Epithelial cell of prostate (primary cell): ENCODE results near the gene UBL7.
"Not testable (repeated sequence)": the region's sequence is repeated elsewhere in the genome, so short reads cannot be mapped to it uniquely, and the experiment has no call there.

Experiments used
- DNase-seq: peaks from one replicate; pipeline ENCODE4 v3.0.0-alpha.2; 2011; ENCODE audit warnings: low read depth, low spot score
- H3K27ac ChIP-seq: fragments of 450-650 bp; 2 replicates; pipeline ENCODE4 v1.5.1; 2017; ENCODE audit warnings: mild to moderate bottlenecking

UBL7 gene, protein sequence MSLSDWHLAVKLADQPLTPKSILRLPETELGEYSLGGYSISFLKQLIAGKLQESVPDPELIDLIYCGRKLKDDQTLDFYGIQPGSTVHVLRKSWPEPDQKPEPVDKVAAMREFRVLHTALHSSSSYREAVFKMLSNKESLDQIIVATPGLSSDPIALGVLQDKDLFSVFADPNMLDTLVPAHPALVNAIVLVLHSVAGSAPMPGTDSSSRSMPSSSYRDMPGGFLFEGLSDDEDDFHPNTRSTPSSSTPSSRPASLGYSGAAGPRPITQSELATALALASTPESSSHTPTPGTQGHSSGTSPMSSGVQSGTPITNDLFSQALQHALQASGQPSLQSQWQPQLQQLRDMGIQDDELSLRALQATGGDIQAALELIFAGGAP

DNA sequence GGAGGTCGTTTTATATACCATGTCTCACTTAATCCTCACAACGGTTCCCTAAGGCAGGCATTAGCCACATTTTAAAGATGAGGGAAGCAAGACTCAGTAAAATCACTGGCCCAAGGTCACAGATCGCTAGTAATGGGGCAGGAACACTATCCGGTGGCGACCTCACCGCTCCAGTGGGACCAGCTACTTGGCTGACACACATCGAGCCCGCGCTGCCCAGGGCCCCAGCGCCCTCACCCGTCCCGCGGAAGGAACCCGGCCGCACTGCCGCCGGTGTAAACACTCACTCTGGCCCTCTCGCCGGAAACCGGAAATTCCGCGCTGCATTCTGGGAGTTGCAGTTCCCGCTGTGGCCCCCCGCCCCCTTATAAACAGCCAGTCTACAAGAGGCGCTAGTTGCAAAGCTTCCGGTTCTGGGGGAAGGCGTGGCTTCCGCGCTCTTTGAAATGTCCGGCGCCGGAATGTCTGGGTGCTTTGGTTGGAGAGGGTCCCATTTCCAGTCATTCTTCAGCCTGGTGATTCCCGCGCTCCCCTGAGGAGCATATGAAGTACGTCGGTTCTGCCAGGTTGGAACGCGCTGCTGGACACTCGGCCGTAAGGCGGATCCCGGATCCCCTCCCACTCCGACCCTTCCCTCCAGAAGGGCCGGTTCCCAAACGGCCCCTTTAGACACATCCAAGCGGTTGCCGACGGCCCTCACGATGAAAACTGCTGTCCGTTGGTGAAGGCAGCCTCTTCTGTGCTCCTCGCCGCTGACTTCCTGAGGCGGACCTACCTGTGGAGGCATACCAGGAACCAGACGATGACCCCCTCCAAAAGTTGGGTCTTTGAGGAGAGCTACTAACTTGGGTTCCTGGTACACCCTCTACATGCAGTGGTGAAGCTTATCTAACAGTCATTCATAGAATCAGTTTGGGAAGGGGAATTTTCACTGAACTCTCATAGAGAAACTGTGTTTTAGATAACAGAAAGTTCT lies at the start of gene UBL7:
TSS of gene UBL7 (minus strand) at position 290 of the 976 bp plus-strand sequence. CDS start 2,293 bp downstream, outside the sequence.
- H3K27ac ChIP-seq = peak within 1 kb of the TSS; percentile 40
- DNase-seq = peak; percentile 77

DNA sequence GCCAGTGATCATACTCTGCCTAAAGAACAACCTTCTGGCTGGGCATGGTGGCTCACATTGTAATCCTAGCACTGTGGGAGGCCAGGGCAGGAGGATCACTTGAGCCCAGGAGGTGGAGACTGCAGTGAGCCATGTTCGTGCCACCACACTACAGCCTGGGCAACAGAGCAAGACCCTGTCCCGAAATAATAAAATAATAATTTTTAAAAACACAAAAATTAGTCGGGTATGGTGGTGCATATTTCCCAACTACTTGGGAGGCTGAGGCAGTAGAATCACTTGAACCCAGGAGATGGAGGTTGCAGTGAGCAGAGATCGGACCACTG lies 45.5 kb upstream of the UBL7 start:
- no peak for DNase-seq
- H3K27ac ChIP-seq = no peak overlapping the region

DNA sequence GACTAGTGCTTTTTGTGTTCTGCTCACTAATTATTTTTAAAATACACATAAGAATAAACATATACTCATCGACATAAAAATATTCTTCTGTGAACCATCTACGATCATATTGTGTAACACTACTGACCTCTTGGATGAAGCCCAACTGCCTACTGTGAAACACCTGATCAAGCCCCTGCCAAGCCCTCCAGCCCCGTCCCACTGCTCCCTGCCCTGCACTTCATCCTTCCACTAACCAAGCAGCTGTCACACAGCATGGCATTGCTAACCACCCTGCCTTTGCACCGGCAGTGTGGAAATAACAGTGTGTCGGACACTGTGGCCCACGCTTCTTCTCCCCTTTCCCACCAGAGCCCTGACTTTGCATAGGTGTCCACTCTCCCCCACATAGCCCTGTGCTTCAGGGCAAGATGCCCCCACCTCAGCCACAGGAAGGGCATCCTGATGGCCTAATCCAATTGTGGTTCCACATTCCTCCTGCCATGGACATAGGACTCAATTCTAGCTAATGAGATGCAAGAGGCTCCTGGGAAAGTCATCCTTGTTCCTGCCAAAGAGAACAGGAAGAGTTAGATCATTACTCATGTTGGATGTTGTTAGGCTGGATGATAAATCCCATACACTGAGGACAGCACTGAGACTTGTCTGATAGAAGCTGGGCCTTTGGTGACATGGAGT lies 45.0 kb upstream of the UBL7 start:
- no peak overlapping the region for H3K27ac ChIP-seq
- no peak for DNase-seq

DNA sequence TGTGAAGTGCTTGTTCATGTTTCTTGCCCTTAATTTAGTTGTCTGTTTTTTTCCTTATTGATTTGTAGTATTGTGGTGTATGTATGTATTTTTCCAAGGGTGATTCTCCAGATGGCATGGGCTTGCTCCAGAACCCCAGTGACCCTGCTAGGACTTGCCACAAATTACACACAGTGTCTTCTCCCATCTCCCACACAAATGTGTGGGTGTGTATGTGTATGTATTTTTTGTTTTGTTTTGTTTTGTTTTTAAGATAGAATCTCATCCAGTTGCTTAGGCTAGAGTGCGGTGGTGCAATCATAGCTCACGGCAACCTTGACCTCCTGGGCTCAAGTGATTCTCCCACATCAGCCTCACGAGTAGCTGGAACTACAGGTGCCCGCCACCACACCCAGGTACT lies 43.9 kb upstream of the UBL7 start:
- no peak for DNase-seq
- no peak overlapping the region for H3K27ac ChIP-seq

DNA sequence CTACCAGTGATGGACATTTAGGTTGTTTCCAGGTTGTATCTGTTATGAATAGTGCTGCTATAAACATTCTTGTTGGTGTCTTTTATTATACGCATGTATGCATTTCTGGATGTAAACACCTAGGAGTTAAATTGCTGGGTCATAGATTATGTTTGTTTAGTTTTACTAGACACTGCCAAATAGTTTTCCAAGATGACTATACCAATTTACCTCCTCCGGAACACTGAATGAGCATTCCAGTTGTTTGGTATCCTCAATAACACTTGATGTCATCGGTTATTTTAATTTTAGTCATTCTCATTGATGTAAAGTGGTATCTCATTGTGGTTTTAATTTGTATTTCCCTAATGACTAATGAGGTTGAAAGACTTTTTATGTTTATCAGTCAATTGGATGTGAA lies 43.5 kb upstream of the UBL7 start:
- DNase-seq = no peak
- no peak overlapping the region for H3K27ac ChIP-seq

DNA sequence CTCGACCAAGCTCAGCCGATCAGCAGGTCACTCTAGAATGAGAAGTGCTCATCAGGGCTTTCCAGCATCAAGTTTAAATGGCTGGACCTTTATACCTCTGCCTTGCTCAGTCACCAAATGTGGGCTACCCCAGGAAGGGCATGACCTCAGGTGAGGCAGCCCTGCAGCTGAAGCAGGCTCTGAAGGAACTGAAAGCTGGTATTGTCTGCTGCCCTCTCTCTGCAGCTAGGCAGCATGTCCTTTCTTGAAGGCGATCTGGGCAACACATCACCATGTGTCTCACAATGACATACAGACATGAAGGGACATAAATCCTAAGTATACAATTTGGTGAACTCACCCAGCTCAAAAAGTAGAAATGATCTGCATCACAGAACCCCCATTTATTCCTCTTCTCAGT lies 41.3 kb upstream of the UBL7 start:
- DNase-seq = no peak
- no peak overlapping the region for H3K27ac ChIP-seq

DNA sequence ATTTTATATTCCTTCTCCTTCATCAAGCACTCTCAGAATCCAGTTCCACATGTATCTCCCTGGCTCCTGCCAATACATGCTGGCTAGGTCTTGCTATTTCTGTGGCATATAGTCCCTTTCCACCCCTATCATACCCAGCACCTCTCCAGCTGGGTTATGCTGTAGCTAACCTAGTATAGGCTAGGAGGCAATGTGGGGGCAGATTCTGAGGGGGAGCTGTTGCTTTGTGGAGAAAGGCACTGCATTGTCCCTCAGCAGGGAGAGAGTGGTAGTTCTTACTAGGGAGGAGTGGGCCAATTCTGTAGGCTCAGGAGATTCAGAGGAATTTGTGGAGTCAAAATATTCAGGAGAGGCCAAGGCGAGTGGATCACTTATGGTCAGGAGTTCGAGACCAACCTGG lies 39.4 kb upstream of the UBL7 start:
- no peak overlapping the region for H3K27ac ChIP-seq
- DNase-seq = no peak

DNA sequence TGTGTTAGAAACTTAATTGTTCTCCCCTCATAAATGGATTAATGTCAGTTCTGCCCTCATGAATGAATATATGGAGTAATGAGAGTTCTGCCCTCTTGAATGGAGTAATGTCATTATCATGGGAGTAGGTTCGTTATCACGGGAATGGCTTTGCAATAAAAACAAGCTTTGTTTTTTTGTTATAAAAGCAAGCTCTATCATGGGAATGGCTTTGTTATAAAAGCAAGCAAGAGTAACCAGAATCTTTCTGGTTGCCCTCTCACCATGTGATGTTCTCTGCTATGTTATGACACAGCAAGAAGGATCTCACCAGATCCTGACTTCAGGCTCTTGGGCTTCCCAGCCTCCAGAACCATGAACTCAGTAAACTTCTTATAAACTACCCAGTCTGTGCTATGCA lies 38.4 kb upstream of the UBL7 start:
- no peak overlapping the region for H3K27ac ChIP-seq
- DNase-seq = no peak

DNA sequence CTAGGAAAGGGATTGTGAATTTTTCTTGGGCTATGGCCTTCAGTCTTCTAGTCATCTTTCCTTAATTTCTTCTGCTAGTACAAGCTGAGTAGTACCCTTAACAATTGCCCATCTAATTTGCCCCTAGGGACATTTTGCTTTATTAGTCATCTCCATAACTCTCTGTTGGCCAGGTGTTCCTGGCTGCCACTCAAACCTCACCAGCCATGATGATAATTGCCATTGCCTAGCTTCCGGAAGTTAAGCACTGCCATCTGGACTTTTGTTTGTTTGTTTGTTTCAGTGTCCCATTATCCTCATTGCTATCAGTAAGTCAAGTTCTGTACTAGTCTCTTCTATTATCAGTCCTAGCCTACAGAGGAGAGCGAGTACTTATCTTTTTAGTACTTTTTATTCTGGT lies 36.6 kb upstream of the UBL7 start:
- peak overlapping the region; percentile 53 for H3K27ac ChIP-seq
- peak; percentile 69 for DNase-seq

DNA sequence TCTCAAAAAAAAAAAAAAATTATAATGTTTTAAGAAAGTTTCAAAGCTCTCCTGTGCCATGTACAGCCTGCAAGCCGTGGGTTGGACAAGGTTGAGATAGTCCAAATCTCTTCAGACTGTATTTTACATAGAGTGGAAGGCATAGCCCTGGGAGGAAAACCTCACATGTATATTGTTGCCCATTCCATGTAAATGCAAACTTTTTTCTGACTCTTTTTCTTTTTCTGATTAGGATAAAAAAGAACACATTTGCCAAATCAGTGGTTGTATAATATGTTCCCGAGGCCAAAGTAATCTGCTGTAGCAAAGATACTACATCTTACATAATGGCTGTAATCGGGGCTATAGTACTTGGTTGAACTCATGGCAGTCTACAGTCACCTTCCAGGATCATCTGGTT lies 35.7 kb upstream of the UBL7 start:
- DNase-seq = no peak
- H3K27ac ChIP-seq = no peak overlapping the region

DNA sequence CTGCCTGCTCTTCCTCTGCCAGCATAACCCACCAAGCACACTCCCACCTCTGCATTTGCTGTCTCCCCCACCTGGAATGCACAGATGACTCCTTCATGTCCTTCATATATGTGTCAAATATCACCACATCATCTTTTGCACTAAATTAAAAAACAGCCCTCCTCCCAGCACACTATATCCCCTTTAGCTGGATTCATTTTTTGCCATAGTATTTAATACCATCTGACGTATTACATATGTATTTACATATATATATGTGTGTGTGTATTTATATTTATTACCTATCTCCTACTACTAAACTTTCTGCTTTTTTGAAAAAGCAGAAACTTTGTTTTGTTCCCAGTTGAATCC lies 29.4 kb upstream of the UBL7 start:
- no peak for DNase-seq
- no peak overlapping the region for H3K27ac ChIP-seq

DNA sequence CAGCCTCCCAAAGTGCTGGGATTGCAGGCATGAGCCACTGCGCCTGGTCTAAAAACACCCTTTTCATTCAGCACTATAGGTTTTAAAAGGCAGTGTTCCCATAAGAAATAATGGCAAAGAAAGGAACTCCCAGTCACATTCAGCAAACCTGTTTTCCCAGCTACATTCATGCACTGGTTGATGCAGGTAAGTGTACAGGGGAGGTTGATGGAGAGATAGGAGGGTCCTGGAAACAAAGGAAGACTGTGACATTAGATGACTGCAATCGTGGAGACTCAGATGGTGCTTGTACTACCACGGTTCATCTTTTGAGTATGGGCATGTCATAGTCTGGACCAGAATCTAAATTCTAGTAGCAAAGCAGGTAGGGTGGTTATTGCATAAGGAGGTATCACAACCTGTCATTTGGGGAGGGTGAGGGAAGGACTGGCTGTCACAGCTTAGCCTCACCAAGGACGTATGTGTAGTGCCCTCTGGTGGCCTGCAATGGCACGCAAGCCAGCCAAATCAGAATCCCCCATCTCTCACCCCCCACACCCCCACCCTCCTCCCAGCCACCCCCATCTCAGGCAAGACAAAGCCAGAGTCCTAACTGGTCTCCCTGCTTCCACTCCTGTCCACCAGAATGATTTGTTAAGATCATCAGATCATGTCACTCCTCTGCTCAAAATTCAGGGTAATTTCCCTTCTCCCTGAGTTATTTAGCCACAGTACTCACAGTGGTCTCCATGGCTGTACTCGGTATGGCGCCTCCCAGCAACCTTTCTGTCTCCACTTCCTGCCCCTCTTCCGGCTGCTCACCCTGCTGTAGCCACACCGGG lies 28.8 kb upstream of the UBL7 start:
- no peak overlapping the region for H3K27ac ChIP-seq
- no peak for DNase-seq

DNA sequence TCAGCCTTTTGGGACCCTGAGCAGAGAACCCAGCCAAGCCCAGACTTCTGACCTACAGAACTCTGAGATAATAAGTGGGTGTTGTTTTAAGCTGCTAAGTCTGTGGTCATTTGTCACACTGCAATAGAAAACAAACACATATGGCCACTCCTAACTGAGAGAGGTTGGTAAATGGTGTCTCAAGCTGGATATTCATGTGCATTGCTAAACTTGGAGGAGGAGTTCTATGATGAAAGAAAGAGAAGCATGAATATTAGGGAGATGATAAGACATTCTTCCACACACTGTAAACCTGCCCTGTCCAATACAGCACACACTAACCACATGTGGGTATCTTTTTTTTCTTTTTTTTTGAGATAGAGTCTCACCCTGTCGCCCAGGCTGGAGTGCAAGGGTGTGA lies 27.8 kb upstream of the UBL7 start:
- no peak for DNase-seq
- no peak overlapping the region for H3K27ac ChIP-seq

DNA sequence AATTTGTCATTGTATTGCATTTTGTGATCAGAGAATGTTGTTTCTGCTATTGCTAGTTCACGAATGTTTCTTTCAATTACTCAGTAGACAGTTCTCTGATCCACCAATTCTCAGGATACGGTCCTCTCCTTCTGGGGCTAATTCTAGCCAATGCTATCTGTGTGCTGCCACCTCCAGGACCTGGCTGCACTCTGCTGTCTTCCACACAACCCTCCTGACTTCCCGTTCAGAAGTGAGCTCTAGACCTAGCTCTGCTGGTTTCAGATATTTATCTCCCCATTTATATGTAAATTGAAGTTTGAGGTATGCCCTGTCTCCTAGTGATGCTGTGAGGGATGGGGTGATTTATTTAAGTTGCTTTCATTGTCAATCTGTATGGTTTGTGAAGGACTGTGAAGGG lies 21.7 kb upstream of the UBL7 start:
- no peak for DNase-seq
- H3K27ac ChIP-seq = no peak overlapping the region

DNA sequence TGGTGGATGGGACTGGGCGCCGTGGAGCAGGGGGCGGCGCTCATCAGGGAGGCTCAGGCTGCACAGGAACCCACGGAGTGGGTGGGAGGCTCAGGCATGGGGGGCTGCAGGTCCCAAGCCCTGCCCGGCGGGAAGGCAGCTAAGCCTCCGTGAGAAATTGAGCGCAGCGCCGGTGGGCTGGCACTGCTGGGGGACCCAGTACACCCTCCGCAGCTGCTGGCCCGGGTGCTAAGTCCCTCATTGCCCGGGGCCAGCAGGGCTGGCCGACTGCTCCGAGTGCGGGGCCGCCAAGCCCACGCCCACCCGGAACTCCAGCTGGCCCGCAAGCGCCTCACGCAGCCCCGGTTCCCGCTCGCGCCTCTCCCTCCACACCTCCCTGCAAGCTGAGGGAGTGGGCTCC lies 19.4 kb upstream of the UBL7 start:
- not testable (repeated sequence) for DNase-seq, H3K27ac ChIP-seq

DNA sequence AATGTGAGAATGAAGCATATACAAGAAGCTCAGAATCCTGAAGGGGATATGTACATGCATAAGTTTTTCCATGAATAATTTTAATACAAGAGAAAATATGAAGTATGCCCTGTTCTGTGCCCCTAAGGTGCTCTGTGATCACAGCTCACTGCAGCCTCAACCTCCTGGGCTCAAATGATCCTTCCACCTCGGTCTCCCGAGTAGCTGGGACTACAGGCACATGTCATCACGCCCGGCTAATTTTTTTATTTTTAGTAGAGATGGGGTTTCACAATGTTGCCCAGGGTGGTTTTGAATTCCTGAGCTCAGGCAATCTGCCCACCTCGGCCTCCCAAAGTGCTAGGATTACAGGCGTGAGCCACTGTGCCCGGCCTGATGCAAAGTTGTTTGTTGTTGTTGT lies 10.7 kb upstream of the UBL7 start:
- DNase-seq, H3K27ac ChIP-seq: not testable (repeated sequence)

DNA sequence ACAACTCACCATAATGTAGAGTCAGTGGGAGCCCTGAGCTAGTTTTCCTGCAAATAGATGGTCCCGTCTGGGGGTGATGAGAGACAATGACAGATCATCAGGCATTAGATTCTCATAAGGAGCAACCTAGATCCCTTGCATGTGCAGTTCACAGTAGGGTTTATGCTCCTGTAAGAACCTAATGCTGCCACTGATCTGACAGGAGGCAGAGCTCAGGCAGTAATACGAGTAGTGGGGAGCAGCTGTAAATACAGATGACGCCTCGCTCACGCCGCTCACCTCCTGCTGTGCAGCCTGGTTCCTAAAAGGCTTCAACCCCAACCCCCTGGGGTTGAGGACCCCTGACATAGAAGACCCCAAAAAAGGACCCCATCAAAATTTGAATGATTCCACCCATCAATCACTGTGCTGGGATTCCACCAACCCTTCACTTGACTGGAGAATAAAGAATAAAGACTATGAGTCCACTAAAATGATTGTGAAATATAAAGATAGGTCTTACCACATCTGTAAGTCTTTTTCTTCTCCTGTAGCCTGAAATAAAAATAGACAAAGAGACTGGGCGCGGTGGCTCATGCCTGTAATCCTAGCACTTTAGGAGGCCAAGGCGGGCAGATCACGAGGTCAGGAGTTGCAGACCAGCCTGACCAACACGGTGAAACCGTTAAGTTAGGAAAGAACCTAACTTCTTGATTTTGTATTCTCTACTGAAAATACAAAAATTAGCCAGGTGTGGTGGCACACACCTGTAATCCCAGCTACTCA lies 9.9 kb upstream of the UBL7 start:
- no peak overlapping the region for H3K27ac ChIP-seq
- no peak for DNase-seq

DNA sequence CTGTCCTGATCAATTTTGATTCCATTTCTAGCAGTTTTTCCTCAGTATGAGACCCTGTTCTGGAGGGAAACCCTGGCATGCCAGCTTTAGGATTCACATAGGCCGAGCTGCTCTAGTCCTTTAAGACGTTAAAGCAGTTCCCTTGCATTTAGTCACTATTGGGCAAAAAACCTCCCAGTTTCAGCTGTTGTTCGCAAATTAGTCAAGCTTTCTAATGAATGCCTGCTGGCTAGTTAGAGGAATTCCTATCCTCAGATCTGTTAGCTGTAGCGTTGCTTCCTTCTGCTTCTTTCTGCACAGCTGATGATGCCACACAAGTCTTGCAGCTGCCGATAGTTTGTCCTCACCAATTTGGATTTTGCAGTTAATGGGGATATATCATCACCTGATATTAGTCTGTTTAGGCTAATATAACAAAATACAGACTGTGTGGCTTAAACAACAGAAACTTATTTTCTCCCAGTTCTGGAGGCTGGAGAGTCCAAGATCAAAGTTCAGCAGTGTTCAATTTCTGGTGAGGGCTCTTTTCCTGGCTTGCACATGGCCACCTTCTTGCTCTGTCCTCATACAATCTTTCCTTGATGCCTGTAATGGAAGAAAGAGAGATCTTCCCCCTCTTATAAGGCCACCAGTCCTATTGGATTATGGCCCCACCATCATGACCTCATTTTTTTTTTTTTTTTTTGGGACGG lies 7.5 kb upstream of the UBL7 start:
- DNase-seq = no peak
- H3K27ac ChIP-seq = no peak overlapping the region

DNA sequence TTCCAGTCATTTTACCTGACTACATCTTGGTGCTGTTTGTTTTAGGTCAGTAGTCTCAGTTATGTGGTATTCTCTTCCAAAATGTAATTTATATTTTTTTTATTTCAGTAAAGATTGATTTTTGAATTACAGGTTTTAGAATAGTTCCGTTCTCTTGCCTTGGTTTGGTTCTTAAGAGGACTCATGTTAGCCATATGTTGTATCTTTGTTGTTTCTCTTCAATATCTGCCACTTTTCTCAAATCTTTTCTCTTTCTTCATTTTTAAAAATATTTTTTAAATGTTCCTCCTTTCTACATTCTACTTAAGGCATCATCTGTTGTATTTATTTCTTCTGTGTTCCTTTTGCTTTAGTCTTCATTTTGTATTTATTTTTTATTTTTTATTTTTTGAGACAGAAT lies 5.6 kb upstream of the UBL7 start:
- no peak for DNase-seq
- no peak overlapping the region for H3K27ac ChIP-seq
